HL-60 (cell line): ENCODE data around the gene CYYR1.

Experiments used
- DNase-seq, 2 experiments: peaks; one replicate each; pipeline ENCODE4 v3.0.0-alpha.2; 2010 to 2020; ENCODE audit warnings: low read depth in 1 of 2, low spot score in 1 of 2
- H3K27ac ChIP-seq: fragments of 250-450 bp; sonication (Bioruptor Pico); replicated peaks from 2 replicates; pipeline ENCODE4 v1.5.1; 2020; ENCODE audit warnings: mild to moderate bottlenecking, moderate library complexity
- H3K27me3 ChIP-seq: fragments of 250-450 bp; sonication (Bioruptor Pico); 2 replicates; pipeline ENCODE4 v1.5.1; 2021; ENCODE audit warnings: mild to moderate bottlenecking, moderate library complexity; ENCODE audit not compliant: insufficient read depth, poor library complexity, severe bottlenecking
- H3K4me3 ChIP-seq: replicated peaks from 2 replicates; pipeline ENCODE4 v1.5.1; 2011; ENCODE audit warnings: mild to moderate bottlenecking, control low read depth, low read length; ENCODE audit not compliant: insufficient read depth
- GABPA ChIP-seq: IDR thresholded peaks from 2 replicates; pipeline ENCODE4 v1.6.1; 2012; ENCODE audit warnings: low read depth
- POLR2AphosphoS5 ChIP-seq: IDR thresholded peaks from 2 replicates; pipeline ENCODE4 v1.6.1; 2012; ENCODE audit warnings: low read depth
- SPI1 ChIP-seq: IDR thresholded peaks from 2 replicates; pipeline ENCODE4 v1.6.1; 2012; ENCODE audit warnings: low read depth, mild to moderate bottlenecking, borderline replicate concordance
- TF ChIP-seq, protein P1 (sequence below): IDR thresholded peaks from 2 replicates; pipeline ENCODE4 v1.6.1; 2012; ENCODE audit warnings: low read depth; ENCODE audit not compliant: insufficient replicate concordance
- TF ChIP-seq, protein P2 (sequence below): IDR thresholded peaks from one replicate; pipeline ENCODE4 v1.5.1; 2011; ENCODE audit warnings: low read length, control low read depth, inconsistent platforms; ENCODE audit not compliant: insufficient read depth

The CYYR1 gene

DNA sequence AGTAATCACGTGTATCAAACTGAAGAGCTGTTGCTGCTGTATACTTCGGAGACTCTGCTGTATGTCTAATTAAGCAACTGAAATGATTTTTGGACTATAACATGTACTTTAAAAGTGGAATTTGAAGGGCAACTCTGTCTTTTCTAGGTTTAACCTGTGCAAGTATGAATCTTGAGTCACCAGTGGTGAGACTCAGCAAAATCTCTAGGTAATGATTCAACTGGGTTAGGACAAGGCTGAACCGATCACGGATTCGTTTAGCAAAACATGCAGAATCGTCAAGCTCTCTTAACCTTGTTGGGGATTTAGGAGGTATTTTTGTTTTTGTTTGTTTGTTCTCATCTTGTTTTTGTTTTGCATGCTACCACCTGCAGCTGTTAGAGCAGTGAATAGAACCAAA, 149.6 kb downstream of the CYYR1 start:
- DNase-seq: no peak
- Histone ChIP-seq H3K4me3 (no peak overlapping the region), H3K27me3 (no peaks in the 10 kb centered on the region), H3K27ac (no peak overlapping the region)
- TF ChIP-seq SPI1 (no peak), POLR2AphosphoS5 (no peak), GABPA (no peak)
- TF ChIP-seq, protein P1, sequence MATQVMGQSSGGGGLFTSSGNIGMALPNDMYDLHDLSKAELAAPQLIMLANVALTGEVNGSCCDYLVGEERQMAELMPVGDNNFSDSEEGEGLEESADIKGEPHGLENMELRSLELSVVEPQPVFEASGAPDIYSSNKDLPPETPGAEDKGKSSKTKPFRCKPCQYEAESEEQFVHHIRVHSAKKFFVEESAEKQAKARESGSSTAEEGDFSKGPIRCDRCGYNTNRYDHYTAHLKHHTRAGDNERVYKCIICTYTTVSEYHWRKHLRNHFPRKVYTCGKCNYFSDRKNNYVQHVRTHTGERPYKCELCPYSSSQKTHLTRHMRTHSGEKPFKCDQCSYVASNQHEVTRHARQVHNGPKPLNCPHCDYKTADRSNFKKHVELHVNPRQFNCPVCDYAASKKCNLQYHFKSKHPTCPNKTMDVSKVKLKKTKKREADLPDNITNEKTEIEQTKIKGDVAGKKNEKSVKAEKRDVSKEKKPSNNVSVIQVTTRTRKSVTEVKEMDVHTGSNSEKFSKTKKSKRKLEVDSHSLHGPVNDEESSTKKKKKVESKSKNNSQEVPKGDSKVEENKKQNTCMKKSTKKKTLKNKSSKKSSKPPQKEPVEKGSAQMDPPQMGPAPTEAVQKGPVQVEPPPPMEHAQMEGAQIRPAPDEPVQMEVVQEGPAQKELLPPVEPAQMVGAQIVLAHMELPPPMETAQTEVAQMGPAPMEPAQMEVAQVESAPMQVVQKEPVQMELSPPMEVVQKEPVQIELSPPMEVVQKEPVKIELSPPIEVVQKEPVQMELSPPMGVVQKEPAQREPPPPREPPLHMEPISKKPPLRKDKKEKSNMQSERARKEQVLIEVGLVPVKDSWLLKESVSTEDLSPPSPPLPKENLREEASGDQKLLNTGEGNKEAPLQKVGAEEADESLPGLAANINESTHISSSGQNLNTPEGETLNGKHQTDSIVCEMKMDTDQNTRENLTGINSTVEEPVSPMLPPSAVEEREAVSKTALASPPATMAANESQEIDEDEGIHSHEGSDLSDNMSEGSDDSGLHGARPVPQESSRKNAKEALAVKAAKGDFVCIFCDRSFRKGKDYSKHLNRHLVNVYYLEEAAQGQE: no peak
- TF ChIP-seq, protein P2, sequence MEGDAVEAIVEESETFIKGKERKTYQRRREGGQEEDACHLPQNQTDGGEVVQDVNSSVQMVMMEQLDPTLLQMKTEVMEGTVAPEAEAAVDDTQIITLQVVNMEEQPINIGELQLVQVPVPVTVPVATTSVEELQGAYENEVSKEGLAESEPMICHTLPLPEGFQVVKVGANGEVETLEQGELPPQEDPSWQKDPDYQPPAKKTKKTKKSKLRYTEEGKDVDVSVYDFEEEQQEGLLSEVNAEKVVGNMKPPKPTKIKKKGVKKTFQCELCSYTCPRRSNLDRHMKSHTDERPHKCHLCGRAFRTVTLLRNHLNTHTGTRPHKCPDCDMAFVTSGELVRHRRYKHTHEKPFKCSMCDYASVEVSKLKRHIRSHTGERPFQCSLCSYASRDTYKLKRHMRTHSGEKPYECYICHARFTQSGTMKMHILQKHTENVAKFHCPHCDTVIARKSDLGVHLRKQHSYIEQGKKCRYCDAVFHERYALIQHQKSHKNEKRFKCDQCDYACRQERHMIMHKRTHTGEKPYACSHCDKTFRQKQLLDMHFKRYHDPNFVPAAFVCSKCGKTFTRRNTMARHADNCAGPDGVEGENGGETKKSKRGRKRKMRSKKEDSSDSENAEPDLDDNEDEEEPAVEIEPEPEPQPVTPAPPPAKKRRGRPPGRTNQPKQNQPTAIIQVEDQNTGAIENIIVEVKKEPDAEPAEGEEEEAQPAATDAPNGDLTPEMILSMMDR: no peak

DNA sequence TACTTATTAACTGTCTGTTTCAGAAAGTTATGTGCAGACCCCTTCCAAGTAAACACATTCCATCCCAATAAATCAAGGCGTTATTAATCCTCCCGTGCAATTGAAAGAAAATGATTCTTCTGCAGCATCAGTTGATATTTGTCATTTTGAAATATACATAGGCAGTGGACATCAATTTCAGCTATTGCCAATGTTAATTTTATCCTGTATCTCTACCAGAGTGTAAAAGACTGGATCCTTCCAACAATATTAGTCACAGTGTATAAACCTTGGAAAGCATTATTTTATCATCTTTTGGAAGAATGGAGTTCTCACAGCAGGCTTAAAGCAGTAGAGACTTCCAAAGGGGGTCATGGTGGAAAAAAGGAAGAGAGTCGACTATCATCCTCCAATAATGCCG, 150.4 kb downstream of the CYYR1 start:
- no peak overlapping the region for H3K4me3 ChIP-seq
- H3K27ac ChIP-seq: no peak overlapping the region
- H3K27me3 ChIP-seq: no peaks in the 10 kb centered on the region
- DNase-seq: no peak
- no peak for TF ChIP-seq POLR2AphosphoS5
- TF ChIP-seq, protein P1: no peak
- no peak for TF ChIP-seq SPI1
- TF ChIP-seq, protein P2: no peak
- TF ChIP-seq GABPA: no peak

DNA sequence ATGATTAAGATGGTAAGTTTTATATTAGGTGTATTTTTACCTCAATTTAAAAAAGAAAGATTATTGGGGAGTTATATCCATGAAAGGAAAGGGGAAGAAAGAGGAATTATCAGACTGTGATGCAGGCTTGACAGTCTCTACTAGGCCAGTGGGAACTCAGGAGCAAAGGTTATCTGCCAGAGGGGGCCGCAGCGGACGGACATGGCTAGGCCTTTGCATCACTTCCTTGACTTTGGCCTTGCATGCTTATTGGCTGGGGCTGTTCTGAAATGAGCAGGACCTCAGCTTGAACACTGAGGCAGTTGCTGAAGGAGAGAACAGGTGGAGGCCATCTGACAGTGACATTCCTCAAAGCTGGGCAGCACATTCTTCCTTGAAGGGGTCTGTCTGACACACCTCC, 150.9 kb downstream of the CYYR1 start:
- DNase-seq: no peak
- no peaks in the 10 kb centered on the region for H3K27me3 ChIP-seq
- TF ChIP-seq GABPA (no peak), POLR2AphosphoS5 (no peak), SPI1 (no peak)
- TF ChIP-seq, protein P1: no peak
- no peak overlapping the region for H3K4me3 ChIP-seq
- no peak overlapping the region for H3K27ac ChIP-seq
